NCI-H446 treated with DMSO at 0.1 percent for 48 hours (cell line): ENCODE data around the gene ZNF217.
"Not testable (repeated sequence)": the region's sequence is repeated elsewhere in the genome, so short reads cannot be mapped to it uniquely, and the experiment has no call there.

ENCODE experiments used
- DNase-seq: peaks from one replicate; lab custom pipeline; 2025; lab: John Stamatoyannopoulos, UW

The ZNF217 gene

GRCh38 chr20:53597521-53598120, 4.0 kb upstream of the ZNF217 start:
- no peak for DNase-seq

- no peak for DNase-seq
Measured at GRCh38 chr20:53597030-53597482, 3.4 kb upstream of the ZNF217 start.

- peak; percentile 13 for DNase-seq
Measured at GRCh38 chr20:53596189-53597001, 2.8 kb upstream of the ZNF217 start.

- DNase-seq, result not testable (repeated sequence)
Measured at GRCh38 chr20:53595742-53596141, 2.1 kb upstream of the ZNF217 start.

DNA sequence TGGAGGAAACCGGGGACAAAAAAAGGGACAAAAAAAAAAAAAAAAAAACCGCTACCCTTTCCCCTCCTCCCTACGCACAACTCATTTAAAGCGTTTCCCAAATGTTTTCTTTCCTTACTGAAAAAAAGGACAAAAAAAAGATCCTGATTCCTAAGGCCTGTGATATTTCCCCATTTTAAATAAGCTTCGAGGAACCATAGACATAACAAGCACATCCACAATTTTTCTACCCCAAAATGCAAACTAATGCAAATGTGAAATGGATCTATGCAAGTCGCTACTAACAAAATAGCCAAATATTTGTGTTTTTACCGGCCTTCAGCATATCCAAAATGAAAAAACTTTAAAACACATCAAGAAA, 1.4 kb upstream of the ZNF217 start:
- DNase-seq, result no peak

DNA sequence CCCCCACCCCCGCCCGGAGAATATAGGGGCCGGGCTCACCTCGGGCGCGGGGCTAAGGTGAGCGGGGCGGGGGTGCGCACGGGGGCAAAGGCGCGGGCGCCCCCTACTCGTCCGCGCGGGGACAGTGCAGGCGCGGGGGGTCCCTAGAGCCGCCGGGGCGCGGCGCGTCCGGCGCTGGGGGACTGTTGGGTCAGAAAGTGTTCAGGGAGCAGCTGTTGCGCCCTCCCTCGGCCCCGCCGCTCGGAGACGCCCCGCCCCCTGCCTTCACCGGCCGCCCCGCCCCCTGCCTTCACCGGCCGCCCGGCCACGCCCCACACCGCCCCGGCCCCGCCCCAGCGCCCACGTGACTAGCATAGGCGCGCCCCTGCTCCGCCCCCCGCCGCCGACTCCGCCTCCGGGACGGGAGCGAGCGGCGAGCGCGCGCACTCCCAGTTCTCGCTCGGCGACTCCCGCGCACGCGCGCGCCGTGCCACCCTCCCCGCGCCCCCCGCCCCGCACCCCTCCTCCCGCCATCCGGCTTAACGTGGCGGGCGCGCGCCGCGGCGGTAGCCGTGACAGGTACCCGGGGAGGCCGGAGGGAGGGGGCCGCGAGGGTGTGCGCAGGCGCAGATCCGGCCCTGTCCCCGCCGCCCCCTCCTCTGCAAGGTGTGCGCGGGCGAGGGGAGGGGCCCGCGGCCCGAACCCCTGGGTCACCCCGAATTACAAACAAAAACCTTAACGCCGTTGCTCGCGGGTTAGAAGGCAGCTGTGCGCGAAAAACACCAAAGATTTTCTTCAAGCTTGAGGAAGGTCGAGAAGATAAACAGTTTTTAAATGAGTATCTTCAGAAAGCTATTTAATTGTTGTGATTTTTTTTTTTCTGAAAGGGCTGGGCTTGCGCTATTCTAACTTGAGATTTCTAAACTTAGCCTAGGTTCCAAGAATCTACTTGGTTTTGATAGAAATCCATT, 704 bp upstream of the ZNF217 start:
- DNase-seq, result peak; percentile 82

GRCh38 chr20:53592992-53593465, 610 bp downstream of the ZNF217 start:
- DNase-seq, result no peak

DNA sequence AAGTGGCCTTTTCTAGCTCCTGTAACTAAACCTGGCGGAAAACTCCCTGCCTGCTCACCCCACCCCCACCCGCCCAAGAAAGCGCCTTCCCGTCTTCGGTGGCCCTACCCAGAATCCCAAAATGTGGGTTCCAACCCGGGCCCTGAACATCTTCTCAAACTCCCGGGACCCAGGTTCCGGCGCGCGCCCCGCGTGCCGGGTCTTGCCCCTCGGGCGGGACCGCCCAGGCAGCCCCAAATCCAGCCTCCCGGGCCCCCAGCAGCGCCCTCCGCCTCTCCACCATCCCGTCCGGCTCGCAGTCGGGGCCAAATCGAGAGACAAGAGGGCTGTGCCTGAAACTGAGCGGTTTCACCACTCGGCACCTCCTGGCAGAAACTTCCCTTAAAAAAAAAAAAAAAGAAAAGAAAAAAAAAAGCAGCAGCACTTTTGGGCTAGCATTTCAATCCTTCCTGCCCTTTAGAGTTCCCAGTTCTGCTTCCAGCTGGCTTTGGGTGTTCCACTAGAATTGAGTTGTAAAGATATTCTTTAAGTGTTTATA, 1.1 kb downstream of the ZNF217 start:
- not testable (repeated sequence) for DNase-seq

DNA sequence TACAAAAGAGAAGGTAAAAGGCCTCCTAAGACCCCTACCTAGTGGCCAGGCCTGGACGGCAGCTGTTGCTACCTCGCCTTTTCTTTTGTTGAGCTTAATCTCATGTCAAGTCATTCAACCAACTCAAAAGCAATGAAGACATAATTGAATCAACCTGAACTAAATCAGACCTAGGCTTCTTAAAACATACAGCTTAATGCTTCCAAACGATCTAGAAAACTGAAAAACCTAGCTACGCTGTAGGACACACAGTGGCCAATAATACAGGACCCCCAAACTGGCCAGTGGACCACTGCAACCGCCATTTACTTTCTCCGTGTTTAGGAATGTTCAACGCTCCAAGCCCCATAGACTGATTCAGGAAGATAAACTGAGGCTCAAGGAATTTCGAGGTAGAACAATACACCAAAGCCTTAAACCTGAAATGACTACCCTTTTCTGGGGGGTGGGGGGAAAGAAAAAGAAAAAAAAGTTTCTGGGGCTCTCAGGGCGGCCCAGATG, 1.6 kb downstream of the ZNF217 start:
- not testable (repeated sequence) for DNase-seq

DNA sequence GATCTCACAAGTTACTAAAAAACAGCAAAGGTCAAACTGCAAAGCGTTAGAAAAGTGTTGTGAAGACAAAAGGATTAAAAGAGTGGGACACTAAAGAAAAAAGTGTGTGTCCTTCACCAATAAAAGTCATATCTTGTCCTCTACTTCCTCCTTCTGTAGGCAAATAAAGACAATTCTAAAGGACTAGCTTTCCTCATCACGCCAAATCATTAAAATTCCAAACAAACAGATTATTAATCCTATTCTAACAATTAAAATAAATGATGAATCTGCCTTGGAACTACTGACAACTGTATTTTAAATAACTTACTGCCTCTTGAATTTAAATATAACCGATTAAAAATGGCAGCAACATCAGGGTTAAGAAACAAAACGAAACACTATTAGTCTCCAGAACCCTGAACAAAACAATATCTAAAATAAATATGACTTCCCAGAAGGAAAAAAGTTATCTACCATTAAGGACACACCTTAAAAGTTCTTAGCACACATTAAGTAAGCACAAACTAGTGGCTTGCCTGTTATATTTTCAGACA, 2.4 kb downstream of the ZNF217 start:
- DNase-seq, result not testable (repeated sequence)

- DNase-seq, result not testable (repeated sequence)
Measured at GRCh38 chr20:53590608-53591007, 3.0 kb downstream of the ZNF217 start.

DNA sequence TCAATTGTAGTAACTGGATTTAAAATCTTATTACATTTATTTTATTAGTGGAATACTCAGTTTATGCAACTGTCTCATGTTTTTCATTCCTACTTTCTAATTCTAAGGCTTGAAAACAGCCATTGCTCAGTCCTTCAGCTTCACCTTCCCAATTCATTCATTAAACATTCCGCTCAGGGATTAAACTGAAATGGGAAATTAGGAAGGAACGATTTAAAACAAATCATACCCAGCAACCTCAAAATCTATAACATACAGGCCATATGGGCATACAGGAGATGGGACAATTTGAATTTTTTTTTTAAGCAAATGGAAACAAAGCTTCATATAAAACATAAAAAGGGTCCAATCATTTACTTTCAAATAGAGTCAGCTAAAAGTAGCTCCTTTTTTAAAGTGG, 3.5 kb downstream of the ZNF217 start:
- DNase-seq, result not testable (repeated sequence)

DNA sequence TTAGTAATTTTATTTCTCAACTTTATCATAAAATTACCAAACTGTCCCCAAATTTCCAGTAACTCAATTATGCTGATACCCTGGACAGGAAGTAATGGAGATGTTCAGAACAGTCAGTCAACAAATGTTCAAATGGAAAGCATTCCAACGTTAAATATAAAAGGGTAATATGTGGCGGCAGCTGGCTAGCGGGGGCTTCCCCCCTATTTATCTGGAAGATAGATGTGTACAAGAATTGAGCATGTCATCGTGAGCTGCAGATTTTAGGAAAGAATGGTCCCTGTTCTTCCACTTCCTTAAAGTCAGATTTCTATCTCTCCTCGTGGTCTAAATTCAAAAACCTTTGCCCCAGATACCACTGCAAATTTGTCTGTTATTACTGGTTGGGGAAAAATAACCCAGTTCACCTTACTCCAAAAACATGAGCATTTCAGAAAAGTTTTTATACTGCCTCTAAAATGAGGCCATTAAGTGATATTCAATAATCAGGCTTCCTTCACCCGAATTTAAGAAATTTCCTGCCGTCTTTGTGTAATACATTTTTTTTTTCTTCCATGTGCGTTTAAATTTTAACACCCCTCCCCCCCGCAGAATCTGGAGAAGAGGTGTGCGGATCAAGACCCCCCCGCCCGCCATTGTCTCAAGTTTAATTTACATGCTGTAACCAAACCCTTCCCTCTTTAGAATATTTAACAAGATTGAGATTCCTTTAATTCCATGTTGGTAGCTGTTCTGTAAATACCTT, 4.1 kb downstream of the ZNF217 start:
- DNase-seq, result not testable (repeated sequence)

GRCh38 chr20:53587157-53587703, 6.4 kb downstream of the ZNF217 start:
- DNase-seq, result not testable (repeated sequence)

- no peak for DNase-seq
Measured at GRCh38 chr20:53586640-53587039, 7.0 kb downstream of the ZNF217 start.

- not testable (repeated sequence) for DNase-seq
Measured at GRCh38 chr20:53585910-53586309, 7.7 kb downstream of the ZNF217 start.

DNA sequence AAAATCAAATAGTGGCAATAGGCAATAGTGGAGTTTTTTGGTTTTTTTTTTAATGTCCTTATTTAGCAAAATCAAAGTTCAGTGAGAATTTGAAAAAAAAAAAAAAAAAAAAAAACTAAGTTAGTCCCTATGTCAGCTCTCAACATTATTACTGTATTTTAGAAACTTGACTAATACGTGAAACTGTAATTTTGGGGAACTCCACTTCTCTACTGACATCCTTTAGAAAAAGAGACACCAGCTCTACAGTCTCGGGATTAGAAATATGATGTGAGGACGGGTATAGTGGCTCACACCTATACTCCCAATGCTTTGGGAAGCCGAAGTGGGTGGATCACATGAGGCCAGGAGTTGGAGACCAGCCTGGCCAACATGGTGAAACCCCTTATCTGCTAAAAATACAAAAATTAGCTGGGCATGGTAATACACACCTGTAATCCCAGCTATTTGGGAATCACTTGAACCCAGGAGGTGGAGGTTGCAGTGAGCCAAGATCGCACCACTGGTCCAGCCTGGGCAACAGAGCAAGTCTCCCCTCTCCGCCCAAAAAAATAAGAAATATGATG, 8.6 kb downstream of the ZNF217 start:
- DNase-seq, result not testable (repeated sequence)

DNA sequence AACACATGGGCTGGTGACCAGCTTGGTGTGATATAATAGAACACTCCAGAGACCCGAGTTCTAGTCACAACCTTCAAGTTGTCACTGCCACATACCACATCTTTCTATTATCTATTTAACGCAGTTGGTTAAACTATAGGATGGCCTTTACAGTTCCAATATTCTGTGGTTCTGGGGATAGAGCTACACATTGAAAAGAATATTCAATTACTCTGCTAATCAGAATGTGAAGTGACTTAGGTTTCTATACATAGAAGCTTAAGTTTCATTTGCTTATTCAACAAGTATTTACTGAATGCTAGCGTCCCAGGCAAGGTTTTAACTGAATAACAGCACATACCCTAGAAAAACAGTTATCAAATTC, 9.1 kb downstream of the ZNF217 start:
- not testable (repeated sequence) for DNase-seq

- not testable (repeated sequence) for DNase-seq
Measured at GRCh38 chr20:53583660-53584549, 9.7 kb downstream of the ZNF217 start.
